HG03060 (cell line): ENCODE measurements around the gene FUOM.

Source experiments
- ATAC-seq: cut with Tn5 transposase; IDR thresholded peaks from one replicate; pipeline ENCODE4 v1.9.1; 2021; ENCODE audit warnings: low read depth, moderate number of reproducible peaks; ENCODE audit not compliant: unreplicated experiment

Gene FUOM

DNA sequence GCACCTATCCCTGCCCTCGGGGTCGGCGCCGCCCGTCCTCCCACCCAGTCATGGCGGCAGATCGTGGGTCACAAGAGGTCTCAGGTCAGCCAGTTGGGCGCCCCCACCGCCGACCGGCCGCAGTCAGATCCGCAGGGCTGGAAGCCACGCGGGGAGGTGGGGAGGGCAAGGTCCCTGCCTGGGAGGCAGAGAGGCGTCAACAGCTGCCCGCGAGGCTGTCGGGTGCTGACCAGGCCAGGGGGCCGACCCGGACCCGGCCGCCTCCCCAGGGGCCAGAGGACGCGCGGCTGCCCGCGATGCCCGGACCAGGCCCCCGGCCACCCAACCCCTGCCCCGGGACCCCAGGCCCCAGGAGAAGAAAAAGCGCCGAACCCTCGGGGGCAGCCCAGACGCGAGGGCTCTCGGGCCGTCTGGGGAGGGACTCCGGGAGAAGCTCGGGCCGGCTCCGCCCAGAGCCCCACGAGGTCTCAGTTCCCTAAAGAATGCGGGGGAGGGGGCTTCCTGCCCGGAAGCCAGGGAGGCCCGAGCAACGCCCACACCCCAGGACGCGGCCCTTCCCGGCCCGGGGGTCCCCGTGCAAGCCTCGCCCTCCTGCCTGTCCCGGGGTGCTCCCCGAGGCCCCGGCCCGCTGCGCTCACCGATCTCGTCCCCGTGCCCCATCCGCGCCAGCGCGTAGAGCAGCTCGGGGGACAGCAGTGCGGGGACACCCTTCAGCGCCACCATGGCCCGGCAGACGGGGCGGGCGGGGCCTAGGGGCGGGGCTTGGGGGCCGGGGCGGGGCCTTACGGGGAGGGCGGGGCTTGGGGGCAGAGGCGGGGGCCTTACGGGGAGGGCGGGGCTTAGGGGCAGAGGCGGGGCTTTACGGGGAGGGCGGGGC, at the start of gene FUOM:
Gene FUOM (minus strand): TSS at position 735 of the 877 bp plus-strand sequence. CDS start 12 bp downstream, at position 723.
- peak; percentile 37 for ATAC-seq

GRCh38 chr10:133405844-133406527, 48.2 kb upstream of the FUOM start:
- no peak for ATAC-seq

DNA sequence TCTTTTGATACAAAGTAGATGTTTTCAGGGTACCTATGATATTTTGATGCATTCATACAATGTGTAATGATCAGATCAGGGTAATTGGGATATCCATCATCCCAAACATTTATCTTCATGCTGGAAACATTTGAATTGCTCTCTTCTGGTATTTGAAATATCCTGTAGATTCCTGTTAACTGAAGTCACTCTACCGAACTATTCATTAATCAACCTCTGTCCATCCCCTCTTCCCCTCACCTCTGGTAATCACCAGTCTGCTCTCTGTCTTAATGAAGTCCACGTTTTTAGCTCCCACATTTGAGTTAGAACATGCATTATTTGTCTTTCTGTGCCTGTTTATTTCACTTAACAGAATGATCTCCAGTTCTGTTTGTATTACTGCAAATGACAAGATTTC, 47.5 kb upstream of the FUOM start:
- no peak for ATAC-seq

DNA sequence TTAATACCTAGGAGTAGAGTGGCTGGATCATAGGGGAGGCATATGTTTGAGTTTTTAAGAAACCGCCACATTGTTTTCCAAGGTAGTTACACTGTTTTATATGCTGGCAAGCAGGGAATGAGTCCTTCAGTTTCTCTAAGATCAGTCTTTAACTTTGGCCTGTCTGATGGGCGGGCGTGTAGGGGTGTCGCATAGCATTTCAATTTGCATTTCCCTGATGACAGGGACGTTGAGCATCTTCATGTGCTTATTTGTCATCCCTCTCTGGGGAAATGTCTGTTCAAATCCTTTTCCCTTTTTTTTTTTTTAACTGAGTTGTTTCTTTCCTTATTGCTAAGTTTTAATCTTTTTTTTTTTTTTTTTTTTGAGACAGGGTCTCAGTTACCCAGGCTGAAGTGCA, 46.0 kb upstream of the FUOM start:
- ATAC-seq, result no peak

DNA sequence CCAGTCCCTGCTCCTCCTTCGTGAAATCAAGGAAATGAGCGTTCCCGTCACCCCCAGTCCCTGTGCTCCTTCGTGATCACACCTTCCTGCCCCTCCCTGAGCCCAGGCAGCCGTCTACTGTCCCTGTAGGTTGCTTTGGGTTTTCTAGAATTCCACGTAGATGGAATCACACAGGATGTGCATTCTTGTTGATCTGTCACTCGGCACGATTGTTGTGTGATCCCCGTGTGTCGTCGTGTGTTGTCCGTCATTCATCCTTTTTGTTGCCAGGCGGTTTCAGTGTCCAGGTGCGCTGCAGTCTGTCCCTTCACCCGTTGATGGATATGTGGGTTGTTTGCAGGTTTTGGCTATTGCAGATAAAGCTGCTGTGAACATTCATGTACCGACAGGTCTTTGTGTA, 45.5 kb upstream of the FUOM start:
- ATAC-seq, result no peak

DNA sequence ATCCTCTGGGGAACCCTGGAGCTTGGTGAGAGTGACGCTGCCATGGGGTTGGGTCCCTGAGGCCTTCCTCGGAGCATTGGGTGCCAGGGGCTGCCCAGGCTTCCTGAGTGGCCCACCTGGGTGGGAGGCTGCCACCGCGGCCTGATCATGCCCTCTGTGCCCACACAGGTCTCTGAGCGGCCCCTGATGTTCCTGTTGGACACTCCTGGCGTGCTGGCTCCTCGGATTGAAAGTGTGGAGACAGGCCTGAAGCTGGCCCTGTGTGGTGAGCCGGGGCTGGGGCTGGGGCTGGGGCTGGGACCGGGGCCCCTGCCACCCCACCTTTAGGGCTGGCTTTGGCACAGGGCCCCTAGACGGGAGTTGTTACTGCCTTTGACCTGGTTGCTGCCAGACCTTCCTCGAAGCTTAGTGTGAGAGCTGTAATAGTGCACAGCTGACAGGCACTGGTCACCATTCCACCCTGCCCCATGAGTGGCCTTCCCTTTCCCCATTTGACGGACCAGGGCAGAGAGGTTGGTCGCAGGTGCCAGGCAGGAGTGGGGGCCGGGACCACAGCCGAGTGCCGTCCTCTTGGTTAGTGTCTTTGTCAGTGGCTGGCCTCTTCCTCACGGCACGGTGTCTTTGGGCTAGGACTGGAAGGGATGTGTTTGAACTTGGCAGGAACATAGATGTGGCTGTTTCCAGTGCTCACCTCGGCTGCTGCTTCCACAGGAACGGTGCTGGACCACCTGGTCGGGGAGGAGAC, 44.3 kb upstream of the FUOM start:
- ATAC-seq, result no peak

- ATAC-seq, result no peak
These were observed 43.7 kb upstream of the FUOM start for GRCh38 chr10:133401500-133401899.

DNA sequence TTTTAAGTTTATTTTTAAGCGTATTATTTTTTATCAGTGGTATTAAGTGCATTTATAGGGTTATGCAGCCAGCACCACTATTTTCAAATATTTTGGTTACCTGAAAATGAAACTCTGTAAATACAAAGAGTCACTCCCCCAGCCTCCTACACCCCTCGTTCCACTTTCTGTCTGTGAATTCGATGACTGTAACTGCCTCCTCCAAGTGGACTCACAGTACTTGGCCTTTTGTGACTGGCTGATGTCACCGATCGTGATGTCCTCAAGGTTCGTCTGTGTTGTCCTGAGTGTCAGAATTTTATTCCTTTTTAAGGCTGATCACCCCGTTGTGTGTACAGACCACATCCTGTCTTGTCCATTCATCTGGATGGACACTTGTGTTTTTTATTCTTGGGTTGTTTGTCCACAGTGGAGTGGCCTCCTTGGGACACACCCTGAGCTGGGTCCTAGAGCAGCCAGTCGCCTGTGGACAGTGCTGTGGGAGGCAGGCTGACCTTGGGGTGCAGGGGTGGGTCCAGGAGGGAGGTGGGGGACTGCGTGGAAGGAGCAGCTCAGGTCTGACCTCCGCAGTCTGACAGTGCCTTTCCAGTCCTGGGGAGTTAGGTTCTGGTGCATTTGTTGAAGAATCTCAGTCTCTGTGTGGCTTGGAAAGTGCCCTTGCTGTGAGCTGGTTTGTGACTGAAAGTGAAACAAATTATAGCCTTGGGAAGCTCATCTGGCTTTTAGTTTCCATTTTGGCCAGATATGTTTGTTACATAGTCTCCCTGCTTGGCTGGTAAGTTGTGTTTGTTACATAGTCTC, 43.0 kb upstream of the FUOM start:
- ATAC-seq, result peak; percentile 63

DNA sequence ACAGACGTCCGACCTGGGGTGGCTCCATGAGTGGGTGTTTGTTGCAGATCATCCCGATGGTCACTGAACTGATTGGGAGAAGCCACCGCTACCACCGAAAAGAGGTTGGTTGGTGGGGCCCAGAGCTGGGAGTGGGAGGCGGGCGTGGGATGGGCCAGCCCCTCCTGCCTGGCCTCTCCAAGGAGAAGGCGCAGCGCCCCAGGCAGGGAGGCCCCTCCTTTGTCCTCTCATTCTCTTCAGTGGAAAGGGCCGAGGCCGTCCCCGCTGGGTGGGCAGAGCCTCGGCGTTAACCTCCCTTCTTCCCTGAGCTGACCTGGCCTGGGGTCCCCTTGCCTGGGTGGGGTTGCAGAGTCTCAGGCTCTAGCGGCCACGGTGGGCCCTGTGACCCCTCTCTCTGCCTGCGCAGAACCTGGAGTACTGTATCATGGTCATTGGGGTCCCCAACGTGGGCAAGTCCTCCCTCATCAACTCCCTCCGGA, 41.3 kb upstream of the FUOM start:
- ATAC-seq, result no peak

- no peak for ATAC-seq
These were observed 40.1 kb upstream of the FUOM start for GRCh38 chr10:133397938-133398337.

DNA sequence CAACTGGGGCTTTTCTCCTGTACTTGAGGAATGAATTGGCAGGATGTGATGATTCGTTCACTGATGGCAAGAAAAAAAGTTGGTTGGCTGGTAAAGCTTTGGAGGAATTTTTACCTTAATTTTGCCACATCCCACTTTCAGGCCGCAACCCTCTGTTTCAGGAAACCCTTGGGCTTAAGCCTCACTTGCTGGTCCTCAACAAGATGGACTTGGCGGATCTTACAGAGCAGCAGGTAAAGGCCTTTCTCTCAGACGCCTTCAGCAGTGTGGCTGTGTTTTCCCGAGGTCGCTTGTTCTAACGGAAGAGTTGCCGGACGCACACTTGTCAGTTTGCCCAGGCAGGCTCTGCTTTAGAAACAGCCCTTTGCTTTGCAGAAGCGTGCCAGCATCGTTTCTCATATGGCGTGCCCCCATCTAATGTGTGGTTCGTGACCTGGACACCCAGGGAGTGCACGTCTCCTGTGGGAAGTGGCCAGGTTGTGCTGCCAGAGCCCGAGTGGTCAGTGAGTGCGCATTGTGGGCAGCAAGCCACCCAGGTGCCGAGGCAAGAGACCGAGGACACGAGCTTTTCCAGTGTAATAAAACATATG, 38.3 kb upstream of the FUOM start:
- ATAC-seq, result no peak

- no peak for ATAC-seq
These were observed 37.0 kb upstream of the FUOM start for GRCh38 chr10:133394801-133395221.

- peak; percentile 38 for ATAC-seq
These were observed 36.3 kb upstream of the FUOM start, which contains the start of gene MTG1 for GRCh38 chr10:133394064-133394663. Gene MTG1, plus strand, starts transcription at chr10:133394157. Its CDS starts 64 bp downstream, at chr10:133394221.

GRCh38 chr10:133393401-133394063, 35.7 kb upstream of the FUOM start:
- no peak for ATAC-seq

DNA sequence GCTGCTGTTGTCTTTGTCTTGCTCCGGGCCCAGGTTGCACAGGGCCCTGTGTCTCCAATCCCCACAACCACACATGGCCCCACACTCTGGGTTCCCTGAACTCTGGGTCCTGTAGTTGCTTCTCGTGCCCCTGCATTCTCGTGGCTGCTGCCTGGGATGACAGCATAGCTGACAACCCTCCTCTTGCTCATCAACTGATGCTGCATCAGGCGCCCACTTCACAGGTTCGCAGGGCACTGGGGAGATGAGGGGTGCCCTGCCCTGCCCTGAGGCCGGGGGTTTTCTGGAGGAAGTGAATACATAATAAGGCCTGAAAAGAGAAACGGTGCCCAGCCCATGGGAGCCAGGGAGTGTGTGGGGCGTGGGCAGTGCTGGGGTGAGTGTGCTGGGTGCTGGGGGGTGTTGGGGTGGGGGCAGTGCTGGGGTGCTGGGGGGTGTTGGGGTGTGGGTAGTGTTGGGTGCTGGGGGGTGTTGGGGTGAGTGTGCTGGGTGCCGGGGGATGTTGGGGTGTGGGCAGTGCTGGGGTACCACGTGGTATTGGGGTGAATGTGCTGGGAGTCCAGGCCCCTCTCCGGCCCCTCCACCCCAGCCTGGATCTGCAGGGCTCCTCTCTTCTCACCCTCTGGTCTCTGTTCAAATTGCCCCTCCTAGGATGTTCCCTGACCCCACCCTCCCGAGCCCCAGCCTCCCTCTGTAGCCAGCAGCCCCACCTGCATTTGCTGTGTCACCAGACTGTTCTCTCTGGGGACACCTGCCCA, 34.1 kb upstream of the FUOM start:
- no peak for ATAC-seq

DNA sequence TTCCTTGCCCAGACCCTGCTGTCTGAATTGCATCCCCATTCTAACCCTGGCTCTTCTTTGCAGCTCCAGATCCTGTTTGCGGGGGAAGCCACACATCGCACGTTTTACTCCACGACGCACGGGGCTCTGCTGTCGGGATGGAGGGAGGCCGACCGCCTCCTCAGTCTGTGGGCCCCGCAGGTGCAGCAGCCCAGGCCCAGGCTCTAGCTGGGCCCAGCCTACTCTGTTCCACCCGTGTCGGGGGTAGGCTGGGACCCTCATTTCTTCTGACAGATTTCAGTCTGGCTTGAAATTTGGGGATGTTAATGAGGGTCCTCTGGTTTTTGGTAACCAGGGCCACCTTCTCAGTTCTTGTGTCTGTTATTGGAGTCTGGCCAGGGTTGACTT, 33.4 kb upstream of the FUOM start:
- ATAC-seq, result no peak

GRCh38 chr10:133390597-133391248, 32.9 kb upstream of the FUOM start:
- no peak for ATAC-seq
